HepG2 (cell line): Measurements from ENCODE around the gene EFCAB14. TPM values are rescaled to one million over a fixed set of nuclear protein-coding genes. Genes with fewer than 3 reads are reported as not detected.
A peak's percentile ranks its signal among the peaks of the same experiment; 100 is the strongest.

Source experiments
- KDM5A ChIP-seq: fragments of 200-600 bp; sonication (generic); IDR thresholded peaks from 2 replicates; pipeline ENCODE4 v1.7.0; 2018; ENCODE audit warnings: antibody characterized with exemption, mild to moderate bottlenecking, low read length, borderline replicate concordance
- KMT2A ChIP-seq: sonication (generic); formaldehyde crosslinking; IDR thresholded peaks from 2 replicates; pipeline ENCODE4 v1.4.0; 2020; ENCODE audit warnings: missing genetic modification reagents
- MAFK ChIP-seq, 2 experiments: IDR thresholded peaks in 1 of 2; conservative IDR thresholded peaks in 1 of 2; 2 replicates each; pipeline ENCODE4 v1.6.1; 2011; ENCODE audit warnings: improper control_type of control experiment in 2 of 2, low read length in 2 of 2
- MIXL1 ChIP-seq: IDR thresholded peaks from 2 replicates; pipeline ENCODE4 v1.6.1; 2016
- NBN ChIP-seq: fragments of 450-650 bp; conservative IDR thresholded peaks from 2 replicates; pipeline ENCODE4 v1.6.1; 2017
- NCOA2 ChIP-seq: sonication (generic); formaldehyde crosslinking; IDR thresholded peaks from 2 replicates; pipeline ENCODE4 v1.8.0; 2022; ENCODE audit warnings: inconsistent platforms
- PAX8 ChIP-seq: sonication (generic); formaldehyde crosslinking; IDR thresholded peaks from 2 replicates; pipeline ENCODE4 v1.8.0; 2022; ENCODE audit warnings: mild to moderate bottlenecking, missing genetic modification reagents, borderline replicate concordance
- PBX3 ChIP-seq: sonication (generic); formaldehyde crosslinking; IDR thresholded peaks from 2 replicates; pipeline ENCODE4 v1.8.1; 2023; ENCODE audit warnings: missing genetic modification reagents, inconsistent platforms, borderline replicate concordance
- TEF ChIP-seq: sonication (generic); formaldehyde crosslinking; IDR thresholded peaks from 2 replicates; pipeline ENCODE4 v1.5.0; 2020; ENCODE audit warnings: missing genetic modification reagents
- ZKSCAN1 ChIP-seq: fragments of 150-350 bp; IDR thresholded peaks from 2 replicates; pipeline ENCODE4 v1.6.1; 2014; ENCODE audit warnings: low read length
- ZNF180 ChIP-seq: sonication (generic); formaldehyde crosslinking; IDR thresholded peaks from 2 replicates; pipeline ENCODE4 v1.4.0; 2020; ENCODE audit warnings: low read depth, missing genetic modification reagents, borderline replicate concordance
- polyA plus RNA-seq, 8 experiments: library from polyadenylated mRNA; depleted of rRNA in 3 of 8; stranded (reverse) in 7 of 8; unstranded in 1 of 8; fragments of >200 nt; fragmentation: Illumina TruSeq in 4 of 8; extraction: Trizol in 4 of 8; gene quantifications; 2 replicates each; pipeline versions ENCODE4 v1.2.1 to v1.2.3, GENCODE V29; 2011 to 2016; ENCODE audit warnings: low read depth in 4 of 8, missing spikeins in 1 of 8, mixed read lengths in 1 of 8; ENCODE audit not compliant: insufficient read depth in 1 of 8
- total RNA-seq, 5 experiments: library from RNA; depleted of rRNA; stranded (reverse); fragments of >200 nt; fragmentation: Illumina TruSeq; extraction: Trizol; gene quantifications; 2 replicates each; pipeline ENCODE4 v1.2.3, GENCODE V29; 2016; ENCODE audit warnings: low read depth in 1 of 5
- TF ChIP-seq, protein P1 (sequence below): sonication (generic); formaldehyde crosslinking; IDR thresholded peaks from 2 replicates; pipeline ENCODE4 v1.5.0; 2020; ENCODE audit warnings: missing genetic modification reagents, mild to moderate bottlenecking, borderline replicate concordance
- TF ChIP-seq, protein P2 (sequence below), 2 experiments: fragments of 450-650 bp in 1 of 2; sonication (generic) in 1 of 2; formaldehyde crosslinking in 1 of 2; IDR thresholded peaks; 2 replicates each; pipeline versions ENCODE4 v1.6.1 to v1.8.0; 2016 to 2022; ENCODE audit warnings: antibody characterized with exemption in 1 of 2, mild to moderate bottlenecking in 1 of 2, missing genetic modification reagents in 1 of 2

The EFCAB14 gene
- total and polyA plus RNA-seq, 2 of the 13 experiments (the other 11 are each of a cell fraction or from before 2014, with no cell fraction given), result 13.4 to 17.9 TPM

GRCh38 chr1:46718727-46719622, at the start of gene EFCAB14 (continued):
- TF ChIP-seq PBX3 (CRISPR knock-in tag) (no peak), KMT2A (CRISPR knock-in tag) (peak; percentile 98), TEF (CRISPR knock-in tag) (no peak), NBN (no peak), ZKSCAN1 (no peak), ZNF180 (CRISPR knock-in tag) (no peak), MAFK (conservative IDR thresholded peaks at IDR 0.05 in 1 of 2, IDR thresholded peaks at IDR 0.05 in 1 of 2; ENCODE audit: low read length in 2 of 2) (no peak), KDM5A (peak; percentile 81), PAX8 (CRISPR knock-in tag) (no peak), NCOA2 (CRISPR knock-in tag) (peak; percentile 28; the same call in 1 of the 2 replicates), MIXL1 (no peak)
- TF ChIP-seq, protein P1, sequence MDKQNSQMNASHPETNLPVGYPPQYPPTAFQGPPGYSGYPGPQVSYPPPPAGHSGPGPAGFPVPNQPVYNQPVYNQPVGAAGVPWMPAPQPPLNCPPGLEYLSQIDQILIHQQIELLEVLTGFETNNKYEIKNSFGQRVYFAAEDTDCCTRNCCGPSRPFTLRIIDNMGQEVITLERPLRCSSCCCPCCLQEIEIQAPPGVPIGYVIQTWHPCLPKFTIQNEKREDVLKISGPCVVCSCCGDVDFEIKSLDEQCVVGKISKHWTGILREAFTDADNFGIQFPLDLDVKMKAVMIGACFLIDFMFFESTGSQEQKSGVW (CRISPR knock-in tag), result no peak
- TF ChIP-seq, protein P2, sequence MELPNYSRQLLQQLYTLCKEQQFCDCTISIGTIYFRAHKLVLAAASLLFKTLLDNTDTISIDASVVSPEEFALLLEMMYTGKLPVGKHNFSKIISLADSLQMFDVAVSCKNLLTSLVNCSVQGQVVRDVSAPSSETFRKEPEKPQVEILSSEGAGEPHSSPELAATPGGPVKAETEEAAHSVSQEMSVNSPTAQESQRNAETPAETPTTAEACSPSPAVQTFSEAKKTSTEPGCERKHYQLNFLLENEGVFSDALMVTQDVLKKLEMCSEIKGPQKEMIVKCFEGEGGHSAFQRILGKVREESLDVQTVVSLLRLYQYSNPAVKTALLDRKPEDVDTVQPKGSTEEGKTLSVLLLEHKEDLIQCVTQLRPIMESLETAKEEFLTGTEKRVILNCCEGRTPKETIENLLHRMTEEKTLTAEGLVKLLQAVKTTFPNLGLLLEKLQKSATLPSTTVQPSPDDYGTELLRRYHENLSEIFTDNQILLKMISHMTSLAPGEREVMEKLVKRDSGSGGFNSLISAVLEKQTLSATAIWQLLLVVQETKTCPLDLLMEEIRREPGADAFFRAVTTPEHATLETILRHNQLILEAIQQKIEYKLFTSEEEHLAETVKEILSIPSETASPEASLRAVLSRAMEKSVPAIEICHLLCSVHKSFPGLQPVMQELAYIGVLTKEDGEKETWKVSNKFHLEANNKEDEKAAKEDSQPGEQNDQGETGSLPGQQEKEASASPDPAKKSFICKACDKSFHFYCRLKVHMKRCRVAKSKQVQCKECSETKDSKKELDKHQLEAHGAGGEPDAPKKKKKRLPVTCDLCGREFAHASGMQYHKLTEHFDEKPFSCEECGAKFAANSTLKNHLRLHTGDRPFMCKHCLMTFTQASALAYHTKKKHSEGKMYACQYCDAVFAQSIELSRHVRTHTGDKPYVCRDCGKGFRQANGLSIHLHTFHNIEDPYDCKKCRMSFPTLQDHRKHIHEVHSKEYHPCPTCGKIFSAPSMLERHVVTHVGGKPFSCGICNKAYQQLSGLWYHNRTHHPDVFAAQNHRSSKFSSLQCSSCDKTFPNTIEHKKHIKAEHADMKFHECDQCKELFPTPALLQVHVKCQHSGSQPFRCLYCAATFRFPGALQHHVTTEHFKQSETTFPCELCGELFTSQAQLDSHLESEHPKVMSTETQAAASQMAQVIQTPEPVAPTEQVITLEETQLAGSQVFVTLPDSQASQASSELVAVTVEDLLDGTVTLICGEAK (IDR thresholded peaks at IDR 0.05), result no peak
- TF ChIP-seq, protein P2 (CRISPR knock-in tag; IDR thresholded peaks at IDR 0.05), result peak; percentile 83; the same call in 1 of the 2 replicates
